SK-N-SH (cell line): ENCODE data around the gene IRX3. TPM values are rescaled to one million over a fixed set of nuclear protein-coding genes. Genes with fewer than 3 reads are reported as not detected.

Experiments
- CTCF ChIA-PET: fragments of 300-600, 350-600 bp; formaldehyde crosslinking; extraction: SDS; loops from one replicate; lab custom pipeline; 2021; lab: Yijun Ruan, JAX
- POLR2A ChIA-PET: fragments of 350-600 bp; sonication (Branson Sonifier 250); formaldehyde crosslinking; extraction: SDS; loops from one replicate; lab custom pipeline; 2020; ENCODE audit warnings: antibody characterized with exemption, inconsistent platforms; lab: Yijun Ruan, JAX
- DNase-seq: peaks from one replicate; pipeline ENCODE4 v3.0.0; 2012
- H2AFZ ChIP-seq: fragments of 200-600 bp; sonication (generic); 2 replicates; pipeline ENCODE4 v1.8.1; 2016; ENCODE audit warnings: antibody characterized with exemption, mild to moderate bottlenecking, low read depth
- H3F3A ChIP-seq: fragments of 200-600 bp; sonication (generic); replicated peaks from 2 replicates; pipeline ENCODE3; 2016; ENCODE audit warnings: antibody characterized with exemption, mild to moderate bottlenecking; ENCODE audit not compliant: insufficient read depth
- H3K27ac ChIP-seq, 2 experiments: fragments of 200-500 bp in 1 of 2; fragments of 200-600 bp in 1 of 2; sonication (Bioruptor generic) in 1 of 2; sonication (generic), shearing (Covaris generic) in 1 of 2; 2 replicates each; pipeline versions ENCODE4 v1.5.1 to v1.6.1; 2014 to 2016; ENCODE audit warnings: low read depth in 2 of 2, inconsistent platforms in 1 of 2, low read length in 1 of 2, mild to moderate bottlenecking in 1 of 2, mixed read lengths in 1 of 2
- H3K27me3 ChIP-seq: fragments of 200-600 bp; sonication (generic), shearing (Covaris generic); 2 replicates; pipeline ENCODE4 v1.6.1; 2016; ENCODE audit warnings: mixed run types; ENCODE audit not compliant: insufficient read depth
- H3K36me3 ChIP-seq, 2 experiments: fragments of 200-500 bp in 1 of 2; fragments of 200-600 bp in 1 of 2; sonication (Bioruptor generic) in 1 of 2; sonication (generic) in 1 of 2; replicated peaks in 1 of 2; 2 replicates each; pipeline versions ENCODE3 to v1.5.1; 2014 to 2016; ENCODE audit warnings: low read length in 1 of 2, mild to moderate bottlenecking in 1 of 2; ENCODE audit not compliant: insufficient read depth in 2 of 2, control insufficient read depth in 1 of 2
- H3K4me1 ChIP-seq, 2 experiments: fragments of 200-500 bp in 1 of 2; fragments of 200-600 bp in 1 of 2; sonication (Bioruptor generic) in 1 of 2; sonication (generic), shearing (Covaris generic) in 1 of 2; 2 replicates each; pipeline versions ENCODE4 v1.5.1 to v1.6.1; 2014 to 2016; ENCODE audit warnings: low read depth in 1 of 2, low read length in 1 of 2, mixed run types in 1 of 2; ENCODE audit not compliant: insufficient read depth in 2 of 2, control insufficient read depth in 1 of 2
- H3K4me2 ChIP-seq: fragments of 200-600 bp; sonication (generic), shearing (Covaris generic); 2 replicates; pipeline ENCODE4 v1.6.1; 2017; ENCODE audit warnings: mixed run types
- H3K4me3 ChIP-seq, 2 experiments: fragments of 200-500 bp in 1 of 2; fragments of 200-600 bp in 1 of 2; sonication (Bioruptor generic) in 1 of 2; sonication (generic), shearing (Covaris generic) in 1 of 2; 2 replicates each; pipeline versions ENCODE4 v1.5.1 to v1.8.1; 2014 to 2016; ENCODE audit warnings: low read depth in 2 of 2, inconsistent platforms in 1 of 2, low read length in 1 of 2, mild to moderate bottlenecking in 1 of 2, mixed read lengths in 1 of 2, moderate library complexity in 1 of 2
- H3K79me2 ChIP-seq: fragments of 200-600 bp; sonication (generic); 2 replicates; pipeline ENCODE4 v1.8.1; 2017; ENCODE audit warnings: mild to moderate bottlenecking; ENCODE audit not compliant: insufficient read depth
- H3K9ac ChIP-seq: fragments of 200-600 bp; sonication (generic); 2 replicates; pipeline ENCODE4 v1.6.1; 2017; ENCODE audit warnings: mixed run types
- H3K9me2 ChIP-seq: fragments of 200-600 bp; sonication (generic); 2 replicates; pipeline ENCODE4 v1.6.1; 2017; ENCODE audit warnings: mixed run types
- H3K9me3 ChIP-seq: fragments of 200-600 bp; sonication (generic); 2 replicates; pipeline ENCODE4 v1.6.1; 2017; ENCODE audit warnings: mixed run types, mild to moderate bottlenecking, moderate library complexity
- H4K20me1 ChIP-seq: fragments of 200-600 bp; sonication (generic); 2 replicates; pipeline ENCODE4 v1.6.1; 2017; ENCODE audit warnings: mild to moderate bottlenecking, mixed run types; ENCODE audit not compliant: insufficient read depth
- EZH2phosphoT487 ChIP-seq: fragments of 200-600 bp; sonication (generic); IDR thresholded peaks from 2 replicates; pipeline ENCODE4 v1.6.1; 2017; ENCODE audit warnings: low read depth, mixed run types, mild to moderate bottlenecking, antibody characterized with exemption, moderate library complexity, borderline replicate concordance
- FOSL2 ChIP-seq: IDR thresholded peaks from 2 replicates; pipeline ENCODE4 v1.4.0; 2012; ENCODE audit warnings: low read depth, mild to moderate bottlenecking, moderate library complexity, borderline replicate concordance
- GABPA ChIP-seq: IDR thresholded peaks from 2 replicates; pipeline ENCODE4 v1.4.0; 2012; ENCODE audit warnings: low read depth, mild to moderate bottlenecking
- MEF2A ChIP-seq: IDR thresholded peaks from 2 replicates; pipeline ENCODE4 v1.4.0; 2012; ENCODE audit warnings: low read depth, borderline replicate concordance
- MXI1 ChIP-seq: IDR thresholded peaks from 2 replicates; pipeline ENCODE4 v1.6.1; 2012; ENCODE audit warnings: mild to moderate bottlenecking, low read depth, low read length, improper control_type of control experiment
- NRF1 ChIP-seq: IDR thresholded peaks from 2 replicates; pipeline ENCODE4 v1.6.1; 2012; ENCODE audit warnings: low read depth, mild to moderate bottlenecking, low read length
- RAD21 ChIP-seq: IDR thresholded peaks from 2 replicates; pipeline ENCODE4 v1.6.1; 2012; ENCODE audit warnings: mild to moderate bottlenecking, low read length
- RCOR1 ChIP-seq: fragments of 150-350 bp; IDR thresholded peaks from 2 replicates; pipeline ENCODE4 v1.6.1; 2017; ENCODE audit warnings: antibody characterized with exemption, low read length
- RXRA ChIP-seq: IDR thresholded peaks from 2 replicates; pipeline ENCODE4 v1.4.0; 2012; ENCODE audit warnings: low read depth, mild to moderate bottlenecking, borderline replicate concordance
- TAF1 ChIP-seq: IDR thresholded peaks from 2 replicates; pipeline ENCODE4 v1.6.1; 2012; ENCODE audit warnings: low read depth, mild to moderate bottlenecking, low read length, moderate library complexity, borderline replicate concordance
- TEAD4 ChIP-seq: IDR thresholded peaks from 2 replicates; pipeline ENCODE4 v1.4.0; 2012; ENCODE audit warnings: mild to moderate bottlenecking, borderline replicate concordance; ENCODE audit not compliant: insufficient read depth
- YY1 ChIP-seq: IDR thresholded peaks from 2 replicates; pipeline ENCODE4 v1.4.0; 2012; ENCODE audit warnings: low read depth, mild to moderate bottlenecking
- WGBS: methylation state at CpG from one replicate; pipeline ENCODE4 v1.1.6; 2017; ENCODE audit warnings: low lambda C conversion rate; 5-methylcytosine and 5-hydroxymethylcytosine counted together
- polyA plus RNA-seq, 3 experiments: library from polyadenylated mRNA; depleted of rRNA; stranded (reverse); fragments of >200 nt; gene quantifications; 2 replicates each; pipeline ENCODE4 v1.2.3, GENCODE V29; 2012
- TF ChIP-seq, protein P1 (sequence below): IDR thresholded peaks from 2 replicates; pipeline ENCODE4; 2012
- TF ChIP-seq, protein P2 (sequence below): IDR thresholded peaks from 2 replicates; pipeline ENCODE4 v1.4.0; 2012; ENCODE audit warnings: low read depth, borderline replicate concordance
- TF ChIP-seq, protein P3 (sequence below): fragments of 200-600 bp; sonication (generic); IDR thresholded peaks from 2 replicates; pipeline ENCODE4 v1.6.1; 2017; ENCODE audit warnings: antibody characterized with exemption, mild to moderate bottlenecking, moderate library complexity

Gene IRX3
- polyA plus RNA-seq, 1 of the 3 experiments (the other 2 are of a cell fraction): 7.1 TPM

DNA sequence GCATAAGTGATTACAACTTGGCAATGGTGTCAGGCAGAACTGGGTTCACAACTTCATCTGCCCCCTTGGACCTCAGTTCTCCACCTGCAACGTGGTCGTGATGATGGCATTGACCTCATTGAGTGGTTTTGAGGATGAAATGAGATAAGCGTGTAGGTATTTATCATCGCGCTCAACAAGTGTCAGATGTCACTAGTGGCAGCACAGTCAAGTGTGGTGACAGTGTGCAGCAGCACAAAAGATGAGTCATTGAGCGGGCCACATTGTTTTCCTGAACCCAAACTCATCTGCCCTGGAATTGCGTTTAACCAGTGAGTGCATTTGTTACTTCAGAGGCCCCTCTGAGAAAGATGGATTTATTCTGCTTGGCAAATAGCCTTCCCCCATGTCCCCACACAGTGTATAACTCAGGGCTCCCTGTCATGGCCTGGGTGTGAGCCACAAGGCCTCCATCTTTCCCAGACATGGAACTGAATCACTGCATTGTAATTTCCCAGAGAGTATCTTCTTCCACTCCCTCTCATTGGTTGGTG, 20.9 kb downstream of the IRX3 start:
- H3K9ac ChIP-seq: no peak overlapping the region
- H3K27me3 ChIP-seq: no peaks in the 10 kb centered on the region
- H4K20me1 ChIP-seq: no peaks in the 10 kb centered on the region
- no peak overlapping the region for H2AFZ ChIP-seq
- POLR2A ChIA-PET: no interaction called here
- no peak overlapping the region for H3K4me3 ChIP-seq
- no peaks in the 10 kb centered on the region for H3F3A ChIP-seq
- DNase-seq: no peak
- no peak for TF ChIP-seq GABPA
- TF ChIP-seq FOSL2: 0 out of 2 replicates have a peak, but pooled peaks have one; percentile 1
- TF ChIP-seq, protein P1, sequence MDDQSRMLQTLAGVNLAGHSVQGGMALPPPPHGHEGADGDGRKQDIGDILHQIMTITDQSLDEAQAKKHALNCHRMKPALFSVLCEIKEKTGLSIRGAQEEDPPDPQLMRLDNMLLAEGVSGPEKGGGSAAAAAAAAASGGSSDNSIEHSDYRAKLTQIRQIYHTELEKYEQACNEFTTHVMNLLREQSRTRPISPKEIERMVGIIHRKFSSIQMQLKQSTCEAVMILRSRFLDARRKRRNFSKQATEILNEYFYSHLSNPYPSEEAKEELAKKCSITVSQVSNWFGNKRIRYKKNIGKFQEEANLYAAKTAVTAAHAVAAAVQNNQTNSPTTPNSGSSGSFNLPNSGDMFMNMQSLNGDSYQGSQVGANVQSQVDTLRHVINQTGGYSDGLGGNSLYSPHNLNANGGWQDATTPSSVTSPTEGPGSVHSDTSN: no peak
- TF ChIP-seq, all 33 proteins: peak for 1
- Histone ChIP-seq H3K4me1 (no peaks in the 10 kb centered on the region), H3K79me2 (no peaks in the 10 kb centered on the region), H3K9me2 (no peaks in the 10 kb centered on the region), H3K9me3 (no peaks in the 10 kb centered on the region), H3K4me2 (no peak overlapping the region), H3K27ac (no peak overlapping the region), H3K36me3 (no peaks in the 10 kb centered on the region)
- CTCF ChIA-PET: no interaction called here
- 87% methylated on average over 6 of the region's 7 CpGs for WGBS

DNA sequence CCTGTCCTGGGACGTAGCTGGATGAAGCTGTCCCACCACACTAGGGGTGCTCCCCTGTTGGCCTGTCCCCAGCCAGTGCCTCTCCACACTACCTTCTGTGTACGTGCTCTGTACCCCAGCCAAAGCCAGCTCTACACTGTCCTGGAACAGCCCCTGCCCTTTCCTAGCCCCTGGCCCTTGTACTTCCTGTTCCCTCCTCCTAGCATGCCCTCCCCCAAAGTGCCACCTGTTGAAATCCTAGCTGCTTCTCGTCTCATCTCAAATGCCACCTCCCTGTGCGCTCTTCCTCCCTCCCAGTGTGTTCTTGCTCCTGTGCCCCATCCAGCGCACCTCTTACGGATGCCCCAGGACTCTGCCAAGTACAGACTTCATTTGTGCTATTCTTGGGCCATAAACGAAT, 33.5 kb downstream of the IRX3 start:
- H2AFZ ChIP-seq: no peak overlapping the region
- H3K27me3 ChIP-seq: no peaks in the 10 kb centered on the region; the same call in 1 of the 2 replicates
- no peak overlapping the region for H3K4me3 ChIP-seq
- ChIA-PET CTCF (no interaction called here), POLR2A (no interaction called here)
- H3K4me2 ChIP-seq: no peak overlapping the region
- no peaks in the 10 kb centered on the region for H3K36me3 ChIP-seq
- no peaks in the 10 kb centered on the region for H3K9me2 ChIP-seq
- peaks cover 0 to 7% of the 10 kb centered on the region in 2 experiments; a peak in 1 of 4 replicates for H3K4me1 ChIP-seq
- no peak for DNase-seq
- no peak overlapping the region for H3K27ac ChIP-seq
- H3K79me2 ChIP-seq: no peaks in the 10 kb centered on the region
- H3K9ac ChIP-seq: no peak overlapping the region
- 54% methylated on average over 6 of the region's 7 CpGs for WGBS
- H3F3A ChIP-seq: no peaks in the 10 kb centered on the region
- H4K20me1 ChIP-seq: no peaks in the 10 kb centered on the region
- H3K9me3 ChIP-seq: no peaks in the 10 kb centered on the region
- TF ChIP-seq TAF1 (no peak), NRF1 (no peak), YY1 (no peak), MEF2A (no peak), RCOR1 (no peak), EZH2phosphoT487 (no peak)

DNA sequence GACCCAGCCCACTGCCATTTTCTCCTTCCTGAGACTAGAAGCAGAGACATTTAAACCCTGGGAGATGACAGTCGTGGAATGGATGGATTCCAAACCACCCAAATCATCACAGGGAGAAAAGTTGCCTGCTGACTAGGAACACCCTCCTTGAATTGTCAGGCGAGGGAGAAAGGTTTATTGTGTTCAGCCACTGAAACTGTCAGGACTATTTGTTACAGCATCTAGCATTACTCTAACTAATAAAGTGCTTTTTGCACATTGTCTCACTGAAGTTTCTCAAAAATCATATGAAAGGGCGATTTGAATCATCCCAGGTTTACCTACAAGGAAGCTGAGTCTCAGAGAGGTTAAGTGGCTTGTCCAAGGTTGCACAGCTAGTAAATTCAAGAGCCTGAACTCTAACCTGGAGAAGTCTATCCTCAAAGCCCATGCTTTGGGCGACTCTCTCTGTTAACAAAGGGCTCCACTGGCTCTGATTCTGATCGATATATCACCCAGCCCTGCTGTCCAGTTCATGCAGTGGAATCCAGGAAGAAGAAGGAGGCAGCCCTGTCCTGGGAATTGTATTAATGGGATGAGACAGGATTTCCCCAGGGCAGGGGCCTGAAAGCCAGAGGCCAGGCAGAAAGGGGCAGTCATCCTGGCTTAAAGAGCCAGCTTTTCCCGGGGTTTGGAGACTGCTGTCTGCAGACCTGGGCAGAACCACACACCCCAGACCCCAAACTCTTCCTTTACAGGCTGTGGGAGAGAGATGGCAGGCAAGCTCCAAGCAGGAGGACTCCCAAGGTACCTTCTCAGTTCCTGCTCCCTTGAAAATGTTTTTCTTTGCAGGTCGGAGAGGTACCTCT, 37.5 kb downstream of the IRX3 start:
- Histone ChIP-seq H2AFZ (no peak overlapping the region), H3K36me3 (no peaks in the 10 kb centered on the region), H3K9ac (no peak overlapping the region), H3K9me2 (no peaks in the 10 kb centered on the region), H3K27ac (no peak overlapping the region), H3K27me3 (no peaks in the 10 kb centered on the region; the same call in 1 of the 2 replicates), H3K4me1 (peaks cover 0 to 7% of the 10 kb centered on the region in 2 experiments; a peak in 1 of 4 replicates), H3K4me3 (no peak overlapping the region), H4K20me1 (no peaks in the 10 kb centered on the region), H3F3A (no peaks in the 10 kb centered on the region), H3K79me2 (no peaks in the 10 kb centered on the region), H3K9me3 (no peaks in the 10 kb centered on the region), H3K4me2 (no peak overlapping the region)
- WGBS: 27% methylated on average over 7 of the region's 7 CpGs
- no peak for DNase-seq
- ChIA-PET POLR2A (no interaction called here), CTCF (no interaction called here)
- TF ChIP-seq RXRA: no peak
- no peak for TF ChIP-seq EZH2phosphoT487
- no peak for TF ChIP-seq TEAD4
- TF ChIP-seq RAD21: no peak
- TF ChIP-seq, protein P2, sequence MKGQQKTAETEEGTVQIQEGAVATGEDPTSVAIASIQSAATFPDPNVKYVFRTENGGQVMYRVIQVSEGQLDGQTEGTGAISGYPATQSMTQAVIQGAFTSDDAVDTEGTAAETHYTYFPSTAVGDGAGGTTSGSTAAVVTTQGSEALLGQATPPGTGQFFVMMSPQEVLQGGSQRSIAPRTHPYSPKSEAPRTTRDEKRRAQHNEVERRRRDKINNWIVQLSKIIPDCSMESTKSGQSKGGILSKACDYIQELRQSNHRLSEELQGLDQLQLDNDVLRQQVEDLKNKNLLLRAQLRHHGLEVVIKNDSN: no peak
- TF ChIP-seq, protein P1: no peak
- TF ChIP-seq YY1: no peak
- no peak for TF ChIP-seq MXI1
- TF ChIP-seq, protein P3, sequence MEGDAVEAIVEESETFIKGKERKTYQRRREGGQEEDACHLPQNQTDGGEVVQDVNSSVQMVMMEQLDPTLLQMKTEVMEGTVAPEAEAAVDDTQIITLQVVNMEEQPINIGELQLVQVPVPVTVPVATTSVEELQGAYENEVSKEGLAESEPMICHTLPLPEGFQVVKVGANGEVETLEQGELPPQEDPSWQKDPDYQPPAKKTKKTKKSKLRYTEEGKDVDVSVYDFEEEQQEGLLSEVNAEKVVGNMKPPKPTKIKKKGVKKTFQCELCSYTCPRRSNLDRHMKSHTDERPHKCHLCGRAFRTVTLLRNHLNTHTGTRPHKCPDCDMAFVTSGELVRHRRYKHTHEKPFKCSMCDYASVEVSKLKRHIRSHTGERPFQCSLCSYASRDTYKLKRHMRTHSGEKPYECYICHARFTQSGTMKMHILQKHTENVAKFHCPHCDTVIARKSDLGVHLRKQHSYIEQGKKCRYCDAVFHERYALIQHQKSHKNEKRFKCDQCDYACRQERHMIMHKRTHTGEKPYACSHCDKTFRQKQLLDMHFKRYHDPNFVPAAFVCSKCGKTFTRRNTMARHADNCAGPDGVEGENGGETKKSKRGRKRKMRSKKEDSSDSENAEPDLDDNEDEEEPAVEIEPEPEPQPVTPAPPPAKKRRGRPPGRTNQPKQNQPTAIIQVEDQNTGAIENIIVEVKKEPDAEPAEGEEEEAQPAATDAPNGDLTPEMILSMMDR: no peak
